NT2/D1 (cell line): ENCODE data around the gene CNTN2.

Source experiments
- SUZ12 ChIP-seq: IDR thresholded peaks from 2 replicates; pipeline ENCODE4 v1.6.1; 2011; ENCODE audit not compliant: insufficient read length, insufficient read depth; ENCODE audit errors: extremely low read depth
- YY1 ChIP-seq: IDR thresholded peaks from 2 replicates; pipeline ENCODE4 v1.6.1; 2011; ENCODE audit not compliant: insufficient read length, insufficient read depth
- ZNF274 ChIP-seq: IDR thresholded peaks from 2 replicates; pipeline ENCODE4 v1.6.1; 2011; ENCODE audit warnings: mild to moderate bottlenecking, low read depth, low read length

DNA sequence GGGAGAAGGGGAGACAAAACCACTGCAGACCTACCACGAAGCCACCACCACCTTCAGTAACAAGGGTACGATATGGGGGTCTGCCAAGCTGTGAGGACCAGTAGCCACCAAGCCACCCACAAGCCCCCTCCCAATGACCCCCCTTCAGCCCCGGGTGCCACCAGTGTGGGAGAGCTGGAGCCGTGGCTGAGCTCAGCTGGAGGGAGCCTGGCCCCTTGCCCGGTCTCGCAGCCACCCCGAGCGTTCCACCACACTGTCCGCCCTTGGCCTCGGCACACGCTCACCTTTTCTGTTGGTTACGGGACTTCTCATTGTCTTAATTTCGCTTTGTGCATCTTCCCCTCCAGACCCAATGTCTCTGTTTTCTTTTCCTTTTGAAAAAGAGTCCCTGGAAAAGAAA is 26.4 kb upstream of the CNTN2 start:
- no peak for TF ChIP-seq SUZ12
- no peak for TF ChIP-seq ZNF274
- no peak for TF ChIP-seq YY1
